GM19372 (cell line): ENCODE data around the gene ARHGAP32.

Source experiments
- ATAC-seq: cut with Tn5 transposase; IDR thresholded peaks from one replicate; pipeline ENCODE4 v1.9.1; 2021; ENCODE audit warnings: mild to moderate bottlenecking, low read depth, moderate library complexity; ENCODE audit not compliant: unreplicated experiment

The ARHGAP32 gene

DNA sequence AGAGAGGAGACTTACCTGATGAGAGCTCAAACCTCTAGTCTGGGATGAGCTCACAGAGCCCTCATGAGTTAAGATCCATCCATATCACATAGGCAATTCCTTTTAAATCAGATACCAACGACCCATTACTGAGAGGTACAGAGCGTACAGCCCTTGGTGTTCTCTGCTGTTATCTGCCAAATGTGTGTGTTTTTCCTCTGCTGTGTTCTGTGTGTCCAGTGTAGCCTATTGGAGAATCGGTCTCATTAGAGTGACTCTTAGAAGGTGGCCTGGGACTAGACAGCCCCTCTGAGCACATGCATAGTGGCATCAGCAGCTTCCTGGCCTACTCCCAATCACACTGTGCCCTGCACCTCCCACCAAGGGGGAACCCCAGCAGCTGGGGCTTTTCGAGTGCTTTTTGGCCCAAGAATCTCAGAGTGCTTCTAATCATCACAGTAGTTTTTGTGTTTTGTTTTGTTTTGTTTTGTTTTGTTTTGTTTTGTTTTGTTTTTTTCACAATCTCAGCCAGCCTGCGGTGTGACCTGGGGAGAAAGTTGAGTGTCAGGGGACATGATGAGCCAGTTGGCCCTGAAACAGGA is 274.9 kb downstream of the ARHGAP32 start:
- ATAC-seq, result no peak

- ATAC-seq, result no peak
These were observed 275.4 kb downstream of the ARHGAP32 start for GRCh38 chr11:128916681-128917080.

DNA sequence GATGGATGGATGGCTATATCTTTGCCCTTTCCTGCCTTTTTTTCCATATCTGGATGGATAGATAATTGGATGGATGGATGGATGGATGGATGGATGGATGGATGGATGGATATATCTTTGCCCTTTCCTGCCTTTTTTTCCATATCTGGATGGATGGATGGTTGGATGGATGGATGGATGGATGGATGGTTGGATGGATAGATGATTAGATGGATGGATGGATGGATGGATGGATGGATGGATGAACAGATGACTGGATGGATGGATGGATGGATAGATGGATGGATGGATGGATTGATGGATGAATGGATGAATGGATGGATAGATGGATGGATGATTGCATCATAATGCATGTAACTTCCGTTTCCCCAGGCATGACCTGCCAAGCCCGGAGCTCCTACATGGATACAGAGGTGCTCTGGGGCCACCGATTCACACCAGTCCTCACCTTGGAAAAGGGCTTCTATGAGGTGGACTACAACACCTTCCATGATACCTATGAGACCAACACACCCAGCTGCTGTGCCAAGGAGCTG is 276.0 kb downstream of the ARHGAP32 start:
- ATAC-seq, result no peak

DNA sequence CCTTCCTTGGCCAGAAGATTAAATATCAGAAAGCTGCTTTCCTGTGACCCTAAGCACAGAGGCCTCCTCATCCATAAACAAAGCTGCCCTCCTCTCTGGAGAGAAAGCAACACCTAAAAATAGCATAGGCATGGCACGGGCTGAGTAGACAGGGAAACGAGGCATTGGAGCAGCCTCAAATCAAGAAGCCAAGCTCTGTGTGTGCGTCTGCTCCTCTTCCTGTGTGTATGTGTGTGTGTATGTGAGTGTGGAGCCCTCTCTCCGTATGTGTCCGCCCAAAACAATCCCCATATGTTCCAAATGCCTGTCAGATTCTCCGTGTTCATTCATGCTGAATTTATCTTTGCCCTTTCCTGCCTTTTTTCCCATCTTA is 277.0 kb downstream of the ARHGAP32 start:
- ATAC-seq, result no peak
